CD4-positive, alpha-beta T cell treated with Interleukin-4 for 4 hours (primary cell): ENCODE data around the gene FANCC.
"Not testable (repeated sequence)": the region's sequence is repeated elsewhere in the genome, so short reads cannot be mapped to it uniquely, and the experiment has no call there.

Source experiments
- DNase-seq: peaks from one replicate; pipeline ENCODE4 v3.0.0-alpha.2; 2020

Gene FANCC

GRCh38 chr9:95327239-95327865, 9.8 kb upstream of the FANCC start:
- DNase-seq = no peak

DNA sequence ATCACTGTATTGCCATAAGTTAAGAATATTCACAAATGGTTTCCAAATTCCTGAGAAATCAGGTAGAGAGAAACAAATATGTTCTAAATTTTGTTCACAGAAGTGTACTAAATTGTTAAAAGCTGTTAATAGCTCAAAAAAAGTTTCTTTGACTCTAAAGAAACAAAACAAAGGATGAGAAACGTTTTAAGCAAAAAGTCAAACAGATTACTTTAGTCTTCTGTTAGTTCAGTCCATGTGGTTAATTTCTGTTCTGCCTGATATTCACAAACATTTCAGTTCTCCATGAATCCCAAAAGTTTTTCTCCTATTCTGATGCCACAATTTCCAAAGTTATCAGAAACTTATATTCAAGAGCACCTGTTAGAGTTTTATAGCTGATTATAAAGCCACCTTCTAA, 7.7 kb upstream of the FANCC start:
- no peak for DNase-seq

DNA sequence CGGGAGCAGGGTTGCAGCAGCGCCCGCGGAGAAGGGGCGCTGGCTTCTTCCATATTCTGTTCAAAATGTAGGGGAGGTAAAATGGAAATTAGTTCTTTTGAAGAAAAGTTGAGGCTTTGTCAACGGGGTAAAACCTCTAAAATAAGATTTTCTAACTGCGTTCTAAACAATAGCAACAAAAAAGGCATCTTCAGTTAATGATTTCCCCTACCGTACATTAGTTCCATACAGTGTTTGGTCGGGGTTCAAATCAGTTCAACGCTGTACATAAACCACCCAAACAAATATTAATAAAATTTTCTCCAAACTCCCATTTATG, 343 bp upstream of the FANCC start:
- no peak for DNase-seq

GRCh38 chr9:95316794-95317118, 753 bp downstream of the FANCC start:
- DNase-seq = no peak

GRCh38 chr9:95316274-95316673, 1.2 kb downstream of the FANCC start:
- no peak for DNase-seq

- DNase-seq = no peak
These were observed 2.3 kb downstream of the FANCC start for GRCh38 chr9:95315108-95315746.

- no peak for DNase-seq
These were observed 4.5 kb downstream of the FANCC start for GRCh38 chr9:95313010-95313498.

- no peak for DNase-seq
These were observed 5.5 kb downstream of the FANCC start for GRCh38 chr9:95311961-95312360.

DNA sequence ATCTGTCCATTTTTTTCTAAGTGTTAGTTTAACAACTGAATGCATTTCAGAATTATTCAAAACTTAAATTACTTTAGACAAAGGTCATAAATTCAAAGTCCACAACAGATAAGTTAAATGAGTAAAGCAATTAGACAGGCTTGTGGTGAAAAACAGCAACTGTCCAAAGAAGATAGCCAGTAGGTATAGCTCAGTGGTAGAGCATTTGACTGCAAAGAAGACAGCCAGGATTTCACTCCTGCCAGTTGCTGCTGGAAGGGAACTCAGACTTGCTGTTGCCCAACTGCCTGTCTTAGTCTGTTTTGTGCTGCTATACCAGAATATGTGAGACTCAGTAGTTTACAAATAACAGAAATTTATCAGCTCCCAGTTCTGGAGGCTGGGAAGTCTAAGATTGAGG, 10.0 kb downstream of the FANCC start:
- no peak for DNase-seq

DNA sequence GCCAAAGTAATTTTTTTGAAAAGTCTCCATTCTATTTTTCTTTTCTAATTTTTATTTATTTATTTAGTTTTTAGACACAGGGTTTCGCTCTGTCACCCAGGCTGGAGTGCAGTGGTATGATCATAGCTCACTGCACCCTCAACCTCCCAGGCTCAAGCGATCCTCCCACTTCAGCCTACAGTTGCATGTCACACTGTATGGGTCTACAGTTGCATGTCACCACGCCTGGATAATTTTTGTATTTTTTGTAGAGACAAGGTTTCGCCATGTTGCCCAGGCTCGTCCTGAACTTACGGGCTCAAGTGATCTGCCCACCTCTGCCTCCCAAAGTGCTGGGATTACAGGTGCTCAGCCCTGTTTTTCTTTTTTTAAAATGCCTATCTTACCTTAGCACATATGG, 10.7 kb downstream of the FANCC start:
- DNase-seq = no peak

DNA sequence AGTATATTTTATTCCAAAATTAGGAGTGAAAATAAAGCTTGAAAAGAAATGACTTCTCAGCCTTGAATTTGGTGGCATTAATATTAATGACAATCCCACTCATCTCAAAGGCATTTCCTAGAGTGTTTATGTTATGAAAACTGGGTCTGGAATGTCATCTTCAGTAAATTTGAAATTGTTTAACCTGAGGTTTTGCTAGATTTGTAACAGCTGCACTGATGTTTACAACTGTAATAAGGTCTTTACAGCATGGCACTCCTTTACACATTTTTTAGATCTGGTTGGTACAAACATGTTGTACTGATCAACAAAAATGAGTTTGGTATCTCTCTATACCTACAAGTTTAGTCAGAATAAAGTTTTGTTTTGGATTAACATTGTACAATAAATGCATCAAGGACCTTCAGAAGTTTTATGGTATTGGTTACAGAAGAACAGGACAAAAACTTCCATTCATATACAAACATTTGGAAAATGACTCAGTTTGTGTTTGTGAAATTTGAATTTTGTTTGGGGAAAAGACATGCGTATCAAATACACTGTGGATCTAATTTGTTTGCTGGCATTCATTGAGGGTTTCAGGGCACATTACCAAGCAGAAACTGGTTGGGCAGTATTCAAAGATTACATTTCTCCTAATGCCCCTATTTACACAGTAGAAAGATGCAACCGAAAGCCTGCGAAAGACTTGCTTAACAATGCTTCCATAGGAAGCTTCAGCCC, 11.6 kb downstream of the FANCC start:
- no peak for DNase-seq

- no peak for DNase-seq
These were observed 15.0 kb downstream of the FANCC start for GRCh38 chr9:95302479-95302878.

- DNase-seq = no peak
These were observed 19.7 kb downstream of the FANCC start for GRCh38 chr9:95297760-95298159.

GRCh38 chr9:95297316-95297715, 20.2 kb downstream of the FANCC start:
- DNase-seq = no peak

- no peak for DNase-seq
These were observed 20.7 kb downstream of the FANCC start for GRCh38 chr9:95296761-95297160.

- DNase-seq = not testable (repeated sequence)
These were observed 24.2 kb downstream of the FANCC start for GRCh38 chr9:95293296-95293695.

- DNase-seq = no peak
These were observed 25.3 kb downstream of the FANCC start for GRCh38 chr9:95292226-95292625.

- no peak for DNase-seq
These were observed 31.4 kb downstream of the FANCC start for GRCh38 chr9:95286151-95286550.

DNA sequence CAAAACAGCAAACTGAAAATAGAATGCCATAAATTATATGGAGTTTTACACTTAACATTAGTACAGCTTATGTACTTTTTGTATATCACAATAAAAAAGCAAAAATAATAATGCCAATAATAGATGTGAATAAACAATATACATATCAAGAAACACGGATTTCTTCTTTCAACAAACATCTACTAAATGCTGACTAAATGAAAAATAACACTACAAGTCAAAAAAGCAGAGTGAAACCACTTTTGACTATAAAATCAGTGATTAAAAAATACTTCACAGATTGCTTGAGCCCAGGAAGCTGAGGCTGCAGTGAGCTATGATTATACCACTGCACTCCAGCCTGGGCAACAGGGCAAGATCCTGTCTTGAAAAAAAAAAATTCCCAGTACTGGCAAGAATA, 32.2 kb downstream of the FANCC start:
- no peak for DNase-seq

DNA sequence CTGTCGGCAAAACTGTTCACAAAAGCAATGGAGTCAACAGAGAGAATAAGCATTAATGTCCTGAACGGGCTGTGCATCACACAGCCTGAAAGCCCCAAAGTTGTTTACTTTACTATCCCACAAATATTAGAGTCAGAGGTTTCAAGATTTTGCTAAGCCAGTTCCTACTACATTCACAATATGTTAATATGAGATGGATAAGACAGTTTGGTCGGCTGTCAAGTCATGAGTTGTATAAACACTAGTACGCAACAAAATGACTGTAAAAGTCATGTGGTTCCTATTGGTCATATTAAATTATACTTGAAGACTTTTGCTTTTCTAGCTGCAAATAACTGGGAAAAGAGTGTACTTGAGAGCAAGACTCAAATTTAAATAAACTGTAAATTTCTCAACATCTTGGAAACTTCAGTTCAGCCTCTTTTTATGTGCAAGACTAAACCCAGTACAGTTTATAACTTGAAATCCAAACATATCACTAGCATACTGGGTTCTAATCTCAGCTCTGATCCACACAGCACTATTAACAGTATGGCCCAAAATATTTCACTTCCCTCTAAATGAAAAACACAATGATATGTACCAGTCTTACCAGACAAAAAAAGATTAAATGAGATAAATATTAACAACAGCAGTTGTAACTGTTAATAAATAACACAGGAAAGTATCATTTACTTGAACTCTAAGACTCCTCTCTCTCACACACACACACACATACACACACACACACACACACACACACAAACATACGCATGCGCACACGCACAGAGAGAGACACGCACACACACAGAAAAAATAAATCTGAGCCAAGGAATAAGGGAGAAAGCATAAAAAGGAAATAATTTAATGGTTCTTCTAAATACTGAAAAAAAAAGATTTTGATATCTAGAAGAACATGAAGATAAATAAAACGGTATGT, 33.1 kb downstream of the FANCC start:
- no peak for DNase-seq

GRCh38 chr9:95283673-95284072, 33.8 kb downstream of the FANCC start:
- DNase-seq = no peak

- DNase-seq = no peak
These were observed 35.2 kb downstream of the FANCC start for GRCh38 chr9:95282332-95282731.

- DNase-seq = no peak
These were observed 36.8 kb downstream of the FANCC start for GRCh38 chr9:95280745-95281144.
